Smooth muscle cell (in vitro differentiated cells): Measurements from ENCODE around the gene ZNF580. TPM values are rescaled to one million over a fixed set of nuclear protein-coding genes. Genes with fewer than 3 reads are reported as not detected.
A peak's percentile ranks its signal among the peaks of the same experiment; 100 is the strongest.

Experiments
- DNase-seq: peaks from one replicate; lab custom pipeline; 2025; ENCODE audit not compliant: unreplicated experiment; lab: John Stamatoyannopoulos, UW
- H2AFZ ChIP-seq: fragments of 200-600 bp; sonication (generic); 2 replicates; pipeline ENCODE4 v1.6.0; 2016; ENCODE audit warnings: antibody characterized with exemption, low read depth, mild to moderate bottlenecking
- H3F3A ChIP-seq: fragments of 200-600 bp; sonication (generic); 2 replicates; pipeline ENCODE4 v1.6.0; 2017; ENCODE audit warnings: antibody characterized with exemption, low read depth
- H3K27ac ChIP-seq: fragments of 200-600 bp; sonication (generic); 2 replicates; pipeline ENCODE4 v1.5.1; 2016; ENCODE audit warnings: low read depth, mild to moderate bottlenecking
- H3K27me3 ChIP-seq: fragments of 200-600 bp; sonication (generic); 2 replicates; pipeline ENCODE4 v1.6.1; 2016; ENCODE audit warnings: low read depth, mild to moderate bottlenecking
- H3K36me3 ChIP-seq: fragments of 200-600 bp; sonication (generic); 2 replicates; pipeline ENCODE4 v1.5.1; 2016; ENCODE audit warnings: low read depth
- H3K4me1 ChIP-seq: fragments of 200-600 bp; sonication (generic); 2 replicates; pipeline ENCODE4 v1.5.1; 2016; ENCODE audit warnings: low read depth
- H3K4me2 ChIP-seq: fragments of 200-600 bp; sonication (generic); 2 replicates; pipeline ENCODE4 v1.6.0; 2016; ENCODE audit warnings: mild to moderate bottlenecking
- H3K4me3 ChIP-seq: fragments of 200-600 bp; sonication (generic); 2 replicates; pipeline ENCODE4 v1.5.1; 2016; ENCODE audit warnings: mild to moderate bottlenecking
- H3K79me2 ChIP-seq: fragments of 200-600 bp; sonication (generic); 2 replicates; pipeline ENCODE4 v1.6.0; 2016; ENCODE audit warnings: low read depth, mild to moderate bottlenecking
- H3K9ac ChIP-seq: fragments of 200-600 bp; sonication (generic); 2 replicates; pipeline ENCODE4 v1.6.0; 2016; ENCODE audit warnings: low read depth
- H3K9me3 ChIP-seq: fragments of 200-600 bp; sonication (generic); replicated peaks from 2 replicates; pipeline ENCODE4 v1.5.1; 2016; ENCODE audit warnings: low read depth
- H4K20me1 ChIP-seq: fragments of 200-600 bp; sonication (generic); 2 replicates; pipeline ENCODE4 v1.6.0; 2016; ENCODE audit warnings: low read depth
- CTCF ChIP-seq: fragments of 200-600 bp; sonication (generic); IDR thresholded peaks from 2 replicates; pipeline ENCODE4 v1.5.1; 2017; ENCODE audit warnings: borderline replicate concordance, mild to moderate bottlenecking, antibody characterized with exemption; ENCODE audit not compliant: insufficient read depth, poor library complexity, severe bottlenecking
- WGBS: methylation state at CpG from one replicate; pipeline ENCODE4 v1.1.7; 2016; ENCODE audit warnings: low lambda C conversion rate; 5-methylcytosine and 5-hydroxymethylcytosine counted together
- polyA plus RNA-seq: library from polyadenylated mRNA; unstranded; fragments of >200 nt; fragmentation: Nextera tagmentation; extraction: Ambion mirVana; gene quantifications from 2 replicates; pipeline ENCODE4 v1.2.1, GENCODE V29; 2016
- total RNA-seq: library from RNA; depleted of rRNA; stranded (reverse); fragments of >200 nt; gene quantifications from 2 replicates; pipeline ENCODE4 v1.2.3, GENCODE V29; 2014

Gene ZNF580
- total and polyA plus RNA-seq, 2 experiments from 2014 or later, result 11.9 to 76.8 TPM

- H3F3A ChIP-seq, result peaks cover 11% of the 10 kb centered on the region
- H3K79me2 ChIP-seq, result peaks cover 86% of the 10 kb centered on the region
- H3K27ac ChIP-seq, result peak overlapping the region; percentile 88
- H3K27me3 ChIP-seq, result no peaks in the 10 kb centered on the region
- 35% methylated on average over 17 of the region's 17 CpGs for WGBS
- no peak for TF ChIP-seq CTCF
- H3K9me3 ChIP-seq, result no peaks in the 10 kb centered on the region
- H3K9ac ChIP-seq, result peak overlapping the region; percentile 79
- H3K4me1 ChIP-seq, result peaks cover 5% of the 10 kb centered on the region
- no peaks in the 10 kb centered on the region for H3K36me3 ChIP-seq
- H3K4me3 ChIP-seq, result peak overlapping the region; percentile 87
- H3K4me2 ChIP-seq, result peak overlapping the region; percentile 94
- peaks cover 77% of the 10 kb centered on the region for H4K20me1 ChIP-seq
- no peak for DNase-seq
- H2AFZ ChIP-seq, result no peak overlapping the region
These were observed 33.6 kb downstream of the ZNF580 start for GRCh38 chr19:55674459-55674840.

GRCh38 chr19:55674841-55675660 is 34.2 kb downstream of the ZNF580 start, which contains the start of gene EPN1:
Gene EPN1 (plus strand): TSS chr19:55675226. CDS start chr19:55678628, 3,402 bp downstream.
- H2AFZ ChIP-seq, result peak within 1 kb of the TSS; percentile 38
- WGBS, result 2% methylated on average over 52 of the region's 101 CpGs
- H4K20me1 ChIP-seq, result peaks cover 77% of the 10 kb centered on the region
- H3K4me2 ChIP-seq, result peak within 1 kb of the TSS; percentile 98
- DNase-seq, result peak; percentile 88
- peak within 1 kb of the TSS; percentile 87 for H3K4me3 ChIP-seq
- H3F3A ChIP-seq, result peaks cover 11% of the 10 kb centered on the region
- H3K9me3 ChIP-seq, result no peaks in the 10 kb centered on the region
- H3K79me2 ChIP-seq, result peaks cover 86% of the 10 kb centered on the region
- H3K27me3 ChIP-seq, result no peaks in the 10 kb centered on the region
- peaks cover 5% of the 10 kb centered on the region for H3K4me1 ChIP-seq
- no peak for TF ChIP-seq CTCF
- no peaks in the 10 kb centered on the region for H3K36me3 ChIP-seq
- peak within 1 kb of the TSS; percentile 97 for H3K9ac ChIP-seq
- H3K27ac ChIP-seq, result peak within 1 kb of the TSS; percentile 88

GRCh38 chr19:55675661-55676354 is 35.0 kb downstream of the ZNF580 start:
- Histone ChIP-seq H4K20me1 (peaks cover 77% of the 10 kb centered on the region), H3K27ac (peak overlapping the region; percentile 88), H3K36me3 (no peaks in the 10 kb centered on the region), H3K4me2 (peak overlapping the region; percentile 98), H3K79me2 (peaks cover 88% of the 10 kb centered on the region), H3K9me3 (no peaks in the 10 kb centered on the region), H2AFZ (peak overlapping the region; percentile 38), H3K4me3 (peak overlapping the region; percentile 87), H3K4me1 (peaks cover 5% of the 10 kb centered on the region), H3K27me3 (no peaks in the 10 kb centered on the region), H3F3A (peaks cover 11% of the 10 kb centered on the region), H3K9ac (peak overlapping the region; percentile 97)
- no peak for TF ChIP-seq CTCF
- no peak for DNase-seq
- WGBS, result 27% methylated on average over 16 of the region's 16 CpGs
